Measurements from ENCODE around the gene APOBEC3F. TPM values are rescaled to one million over a fixed set of nuclear protein-coding genes. Genes with fewer than 3 reads are reported as not detected.
"Not testable (repeated sequence)": the region's sequence is repeated elsewhere in the genome, so short reads cannot be mapped to it uniquely, and the experiment has no call there.

Gene APOBEC3F
- total and polyA plus RNA-seq, 2 donors (not counting 1 experiment from before 2014, with no cell fraction given): 23.3 to 76.8 TPM

DNA sequence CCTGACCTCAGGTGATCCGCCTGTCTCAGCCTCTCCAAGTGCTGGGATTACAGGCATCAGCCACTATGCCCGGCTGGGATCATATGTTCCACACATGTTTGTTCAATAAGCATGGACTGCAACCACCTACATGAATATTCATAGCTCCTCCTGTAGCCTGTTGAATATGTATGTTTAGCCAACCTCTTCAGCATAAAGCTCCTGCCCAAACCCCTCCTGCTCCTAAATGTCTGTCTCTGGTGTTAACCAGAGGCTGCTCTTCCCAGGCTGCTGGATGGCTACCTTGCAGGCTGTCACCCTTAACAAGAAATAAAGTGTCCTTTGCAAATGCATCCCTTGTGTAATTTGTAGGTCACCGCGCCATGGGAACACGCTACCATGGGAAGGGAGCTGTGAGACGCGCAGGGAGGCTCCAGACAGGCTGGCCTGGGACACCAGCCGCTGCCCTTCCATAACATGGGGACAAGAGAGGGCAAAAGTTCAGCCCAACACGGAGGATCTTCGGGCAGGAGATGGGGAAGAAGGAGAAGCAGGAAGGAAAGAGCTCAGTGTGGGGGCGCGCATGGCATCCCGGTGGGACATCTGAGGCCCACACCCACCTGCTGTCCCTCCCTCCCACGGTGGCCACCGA, 20.5 kb upstream of the APOBEC3F start:
- H3K4me3 ChIP-seq (ENCODE audit: control extremely low read depth in 1 of 5, extremely low read depth in 1 of 5, insufficient read depth in 1 of 5, low read depth in 2 of 5, low read length in 4 of 5): peak overlapping the region in 2 of 5 experiments; percentile 36 to 65
- Mint-ChIP-seq H3K27ac (peak overlapping the region; percentile 91), H3K4me1 (peaks cover 58% of the 10 kb centered on the region), H3K4me3 (peak overlapping the region; percentile 90)
- peak overlapping the region; percentile 41 to 64 for H3K27ac ChIP-seq (ENCODE audit: low read length in 2 of 2)
- H3K9me3 ChIP-seq (ENCODE audit: control extremely low read depth in 1 of 3, control insufficient read depth in 2 of 3, insufficient read depth in 1 of 3, low read length in 2 of 3); H3K9ac ChIP-seq (ENCODE audit: low read length); H3K27me3 Mint-ChIP-seq; H3K9me3 Mint-ChIP-seq (ENCODE audit: insufficient read depth); H2AFZ ChIP-seq (ENCODE audit: insufficient read depth, low read depth, low read length, poor library complexity, severe bottlenecking); DNase-seq; intact Hi-C loops (cut with micrococcal nuclease); ATAC-seq (ENCODE audit: low read depth); H3K4me2 ChIP-seq (replicated peaks; ENCODE audit: low read depth, low read length, poor library complexity, severe bottlenecking); H4K20me1 ChIP-seq (ENCODE audit: control insufficient read depth, insufficient read depth, low read length, poor library complexity, severe bottlenecking); H3K27me3 ChIP-seq (replicated peaks in 1 of 4; ENCODE audit: control extremely low read depth in 1 of 4, control insufficient read depth in 3 of 4, insufficient read depth in 4 of 4, low read length in 3 of 4): not testable (repeated sequence)
- peaks cover 0 to 36% of the 10 kb centered on the region in 2 experiments for H3K36me3 ChIP-seq (replicated peaks in 1 of 2; ENCODE audit: control extremely low read depth in 1 of 2, control insufficient read depth in 1 of 2, extremely low read depth in 1 of 2, insufficient read depth in 2 of 2, low read length in 1 of 2)
- H3K79me2 ChIP-seq (ENCODE audit: control insufficient read depth, insufficient read depth, low read length): peaks cover 59% of the 10 kb centered on the region
- CTCF ChIA-PET: interaction anchor here (1.0 kb wide), 1 partner anchor 24 kb away, joined by 3 read pairs; no protein-coding TSS in a partner anchor
- WGBS (ENCODE audit: insufficient coverage): 79% methylated on average over 9 of the region's 15 CpGs
- peaks cover 20 to 56% of the 10 kb centered on the region in 2 donors for H3K4me1 ChIP-seq (ENCODE audit: control insufficient read depth in 2 of 2, insufficient read depth in 2 of 2, low read length in 2 of 2)
- POLR2A ChIA-PET: interaction anchor here (0.7 kb wide), 1 partner anchor 79 kb away, joined by 4 read pairs; no protein-coding TSS in a partner anchor

DNA sequence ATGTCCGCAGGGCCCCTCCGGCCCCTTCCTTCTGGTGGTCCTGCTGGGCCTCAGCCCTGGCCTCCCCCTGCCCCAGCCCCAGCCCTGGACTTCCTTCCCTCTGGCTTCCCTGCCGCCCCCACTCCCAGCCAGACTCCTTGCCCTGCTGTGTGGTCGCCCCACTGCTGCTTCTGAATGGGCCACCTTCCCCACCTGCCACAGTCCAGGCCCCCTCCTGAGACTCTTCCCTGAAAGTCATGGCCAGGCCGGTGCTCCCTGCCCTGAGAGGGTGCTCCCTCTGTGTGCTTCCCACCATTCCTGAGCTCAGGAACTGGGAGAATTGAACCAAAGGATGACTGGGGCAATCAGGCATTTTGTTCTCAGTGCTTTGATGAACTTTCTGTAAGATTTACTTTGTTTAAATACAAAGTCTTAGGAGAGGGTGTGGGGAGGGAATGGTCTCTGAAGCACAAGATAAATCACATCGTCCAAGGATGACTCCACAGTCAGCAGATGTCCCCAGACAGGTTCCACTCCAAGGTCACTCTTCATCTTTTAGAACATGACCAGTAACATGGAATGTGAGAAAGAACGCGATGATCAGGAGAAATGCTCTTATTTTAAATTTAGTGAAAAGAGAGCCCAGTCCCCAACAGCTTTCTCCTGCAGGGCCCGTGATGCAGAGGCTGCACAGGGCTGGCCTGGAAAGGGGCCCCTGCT, 19.0 kb upstream of the APOBEC3F start:
- H3K4me3 ChIP-seq (ENCODE audit: control extremely low read depth in 1 of 5, extremely low read depth in 1 of 5, insufficient read depth in 1 of 5, low read depth in 2 of 5, low read length in 4 of 5): peak overlapping the region; percentile 19 to 73 (median 65)
- Mint-ChIP-seq H3K4me1 (peaks cover 57% of the 10 kb centered on the region), H3K9me3 (ENCODE audit: insufficient read depth) (no peaks in the 10 kb centered on the region), H3K27ac (peak overlapping the region; percentile 92), H3K27me3 (no peaks in the 10 kb centered on the region), H3K4me3 (peak overlapping the region; percentile 90)
- H3K27me3 ChIP-seq (replicated peaks in 1 of 4; ENCODE audit: control extremely low read depth in 1 of 4, control insufficient read depth in 3 of 4, insufficient read depth in 4 of 4, low read length in 3 of 4): no peaks in the 10 kb centered on the region
- H2AFZ ChIP-seq (ENCODE audit: insufficient read depth, low read depth, low read length, poor library complexity, severe bottlenecking): peak overlapping the region; percentile 33
- DNase-seq (no peak), ATAC-seq (ENCODE audit: low read depth) (no peak)
- H3K9me3 ChIP-seq (ENCODE audit: control extremely low read depth in 1 of 3, control insufficient read depth in 2 of 3, insufficient read depth in 1 of 3, low read length in 2 of 3): no peaks in the 10 kb centered on the region
- intact Hi-C loops (cut with micrococcal nuclease): no loop called here
- POLR2A ChIA-PET: interaction anchor here (0.7 kb wide), 1 partner anchor 45 kb away, joined by 3 read pairs; no protein-coding TSS in a partner anchor
- peak overlapping the region; percentile 69 to 81 for H3K27ac ChIP-seq (ENCODE audit: low read length in 2 of 2)
- peaks cover 51% of the 10 kb centered on the region for H3K79me2 ChIP-seq (ENCODE audit: control insufficient read depth, insufficient read depth, low read length)
- peak overlapping the region; percentile 78 for H3K9ac ChIP-seq (ENCODE audit: low read length)
- WGBS (ENCODE audit: insufficient coverage): 16% methylated on average over 6 of the region's 9 CpGs
- peaks cover 0 to 37% of the 10 kb centered on the region in 2 experiments for H3K36me3 ChIP-seq (replicated peaks in 1 of 2; ENCODE audit: control extremely low read depth in 1 of 2, control insufficient read depth in 1 of 2, extremely low read depth in 1 of 2, insufficient read depth in 2 of 2, low read length in 1 of 2)
- TF ChIP-seq CTCF (IDR thresholded peaks at IDR 0.05): no peak
- TF ChIP-seq EZH2 (IDR thresholded peaks at IDR 0.05; ENCODE audit: borderline replicate concordance, insufficient read depth, low read depth, low read length, poor library complexity, severe bottlenecking): no peak
- H3K4me2 ChIP-seq (replicated peaks; ENCODE audit: low read depth, low read length, poor library complexity, severe bottlenecking): peak overlapping the region; percentile 87
- CTCF ChIA-PET: interaction anchor here (1.2 to 2.1 kb wide), 4 partner anchors 45 to 96 kb away, joined by 3 to 7 read pairs (median 4); no protein-coding TSS in a partner anchor
- peaks cover 16% of the 10 kb centered on the region for H4K20me1 ChIP-seq (ENCODE audit: control insufficient read depth, insufficient read depth, low read length, poor library complexity, severe bottlenecking)
- H3K4me1 ChIP-seq (ENCODE audit: control insufficient read depth in 2 of 2, insufficient read depth in 2 of 2, low read length in 2 of 2): peaks cover 14 to 44% of the 10 kb centered on the region in 2 donors
